Cardiac fibroblast (primary cell): ENCODE results near the gene RELA.

Experiments used
- DNase-seq, 2 donors: peaks; one replicate each; pipeline versions ENCODE4 v3.0.0 to v3.0.0-alpha.2; 2010; ENCODE audit warnings: low read depth in 2 of 2
- H3K4me3 ChIP-seq, 2 donors: replicated peaks in 1 of 2; 1 replicate in 1 of 2; 2 replicates in 1 of 2; pipeline ENCODE4 v1.5.1; 2011; ENCODE audit warnings: low read depth in 2 of 2, low read length in 2 of 2, mild to moderate bottlenecking in 2 of 2, moderate library complexity in 1 of 2
- TF ChIP-seq, protein P1 (sequence below): IDR thresholded peaks from one replicate; pipeline ENCODE4 v1.5.1; 2011; ENCODE audit warnings: low read depth, mild to moderate bottlenecking, low read length, inconsistent platforms

The RELA gene

DNA sequence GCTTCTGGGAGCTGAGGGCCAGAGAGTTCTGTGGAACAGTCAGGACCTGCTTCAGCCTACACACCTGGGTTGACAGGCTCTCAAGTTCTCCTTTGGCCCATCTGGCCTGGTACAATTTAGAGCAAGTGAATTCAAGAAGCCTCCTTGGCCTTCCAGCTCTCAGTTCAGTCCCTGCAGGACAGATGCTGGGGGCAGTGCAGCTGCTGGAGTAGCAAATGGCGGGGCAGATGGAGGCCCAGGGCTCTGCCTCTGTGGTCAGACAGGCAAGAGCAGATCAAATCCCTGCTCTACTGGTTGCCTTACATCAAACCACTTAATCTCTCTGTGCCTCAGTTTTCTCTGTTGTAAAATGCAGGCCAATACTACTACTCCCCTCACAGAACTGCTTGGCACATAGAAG lies 58.5 kb downstream of the RELA start:
- no peak for DNase-seq
- H3K4me3 ChIP-seq, result no peak overlapping the region
- TF ChIP-seq, protein P1, sequence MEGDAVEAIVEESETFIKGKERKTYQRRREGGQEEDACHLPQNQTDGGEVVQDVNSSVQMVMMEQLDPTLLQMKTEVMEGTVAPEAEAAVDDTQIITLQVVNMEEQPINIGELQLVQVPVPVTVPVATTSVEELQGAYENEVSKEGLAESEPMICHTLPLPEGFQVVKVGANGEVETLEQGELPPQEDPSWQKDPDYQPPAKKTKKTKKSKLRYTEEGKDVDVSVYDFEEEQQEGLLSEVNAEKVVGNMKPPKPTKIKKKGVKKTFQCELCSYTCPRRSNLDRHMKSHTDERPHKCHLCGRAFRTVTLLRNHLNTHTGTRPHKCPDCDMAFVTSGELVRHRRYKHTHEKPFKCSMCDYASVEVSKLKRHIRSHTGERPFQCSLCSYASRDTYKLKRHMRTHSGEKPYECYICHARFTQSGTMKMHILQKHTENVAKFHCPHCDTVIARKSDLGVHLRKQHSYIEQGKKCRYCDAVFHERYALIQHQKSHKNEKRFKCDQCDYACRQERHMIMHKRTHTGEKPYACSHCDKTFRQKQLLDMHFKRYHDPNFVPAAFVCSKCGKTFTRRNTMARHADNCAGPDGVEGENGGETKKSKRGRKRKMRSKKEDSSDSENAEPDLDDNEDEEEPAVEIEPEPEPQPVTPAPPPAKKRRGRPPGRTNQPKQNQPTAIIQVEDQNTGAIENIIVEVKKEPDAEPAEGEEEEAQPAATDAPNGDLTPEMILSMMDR, result no peak
